GM21360 (cell line): ENCODE data around the gene COQ8A.
"Not testable (repeated sequence)": the region's sequence is repeated elsewhere in the genome, so short reads cannot be mapped to it uniquely, and the experiment has no call there.

Source experiments
- ATAC-seq: cut with Tn5 transposase; IDR thresholded peaks from one replicate; pipeline ENCODE4 v1.9.1; 2021; ENCODE audit warnings: mild to moderate bottlenecking, moderate library complexity; ENCODE audit not compliant: unreplicated experiment

COQ8A gene

DNA sequence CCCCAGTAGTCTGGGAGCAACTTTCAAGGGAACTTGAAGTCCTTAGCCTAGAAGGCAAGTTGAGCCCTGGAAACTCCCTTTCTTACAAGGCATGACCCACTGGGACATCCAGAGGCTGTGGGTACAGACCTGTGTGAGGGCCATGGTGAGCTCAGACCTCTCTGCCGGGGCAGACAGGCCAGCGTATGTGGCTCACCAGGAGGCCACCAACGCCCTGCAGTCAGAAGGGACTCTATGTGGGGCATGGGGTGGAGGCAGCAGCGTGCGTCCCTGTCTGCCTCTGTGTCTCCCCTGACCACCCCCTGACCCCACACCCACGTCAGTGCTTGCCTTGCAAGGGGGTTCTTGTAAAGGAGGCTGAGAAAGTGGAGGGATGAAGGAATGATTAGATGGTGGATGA is 10.8 kb downstream of the COQ8A start:
- ATAC-seq, result no peak

GRCh38 chr1:226951286-226952117 is 11.4 kb downstream of the COQ8A start:
- ATAC-seq, result no peak

DNA sequence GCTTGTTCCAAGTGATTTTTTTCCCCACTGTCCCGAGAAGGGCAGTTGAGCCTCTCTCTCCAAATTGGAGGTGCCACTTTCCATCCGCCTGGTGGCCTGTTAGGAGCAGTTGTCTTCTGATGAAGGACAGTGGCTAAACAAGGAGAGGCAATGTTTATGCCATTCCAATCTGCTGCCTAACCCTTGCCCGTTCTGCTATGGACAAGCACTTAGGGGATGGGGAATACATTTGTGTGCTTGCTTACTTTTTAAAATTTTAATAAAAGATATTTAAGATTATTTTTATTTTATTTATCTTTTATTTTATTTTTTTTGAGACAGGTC is 12.0 kb downstream of the COQ8A start:
- ATAC-seq, result no peak

DNA sequence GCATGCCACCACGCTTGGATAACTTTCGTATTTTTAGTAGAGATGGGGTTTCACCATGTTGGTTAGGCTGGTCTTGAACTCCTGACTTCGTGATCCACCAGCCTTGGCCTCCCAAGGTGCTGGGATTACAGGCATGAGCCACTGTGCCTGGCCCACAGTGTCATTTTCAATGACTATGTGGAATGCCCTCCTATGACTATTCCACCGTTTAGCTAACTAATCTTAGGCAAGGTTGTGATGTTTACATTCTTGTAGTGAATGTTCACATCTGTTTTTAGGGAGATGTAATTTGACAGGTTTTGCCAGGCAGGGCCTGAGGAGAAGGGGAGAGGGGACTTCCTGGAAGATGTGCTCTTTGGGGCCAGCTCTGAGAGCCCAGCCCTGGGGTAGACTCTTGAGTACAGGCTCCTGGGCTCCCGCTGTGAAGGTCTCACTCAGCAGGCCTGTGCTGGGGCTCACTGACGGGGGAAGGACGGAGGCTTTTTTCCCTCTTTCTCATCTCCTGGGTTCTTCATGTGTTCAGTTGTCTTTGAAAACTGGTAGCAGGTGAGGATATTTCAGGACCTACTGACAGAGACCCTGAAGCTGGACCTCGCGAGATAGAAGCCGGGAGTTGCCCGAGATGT is 13.2 kb downstream of the COQ8A start:
- ATAC-seq, result no peak

- no peak for ATAC-seq
These were observed 14.2 kb downstream of the COQ8A start for GRCh38 chr1:226954337-226954736.

DNA sequence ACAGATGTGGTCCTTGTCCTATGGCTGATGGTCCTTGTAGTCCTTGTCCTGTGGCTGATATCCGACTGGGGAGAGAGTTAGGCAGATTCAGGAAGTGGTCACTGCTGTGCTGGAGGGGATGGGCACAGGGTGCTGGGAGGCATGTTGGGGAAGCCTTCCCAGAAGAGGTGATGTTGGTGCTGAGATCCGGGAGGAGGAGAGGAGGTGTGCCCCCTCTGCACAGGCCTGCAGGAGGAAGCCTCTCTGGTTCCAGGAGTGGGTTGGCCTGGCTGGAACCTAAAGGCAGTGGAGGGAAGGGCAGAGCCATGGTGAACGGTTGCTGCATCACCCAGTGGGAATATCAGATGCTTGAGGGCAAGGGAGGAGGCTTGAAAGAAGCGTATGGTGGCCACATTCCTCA is 14.7 kb downstream of the COQ8A start:
- ATAC-seq, result no peak

DNA sequence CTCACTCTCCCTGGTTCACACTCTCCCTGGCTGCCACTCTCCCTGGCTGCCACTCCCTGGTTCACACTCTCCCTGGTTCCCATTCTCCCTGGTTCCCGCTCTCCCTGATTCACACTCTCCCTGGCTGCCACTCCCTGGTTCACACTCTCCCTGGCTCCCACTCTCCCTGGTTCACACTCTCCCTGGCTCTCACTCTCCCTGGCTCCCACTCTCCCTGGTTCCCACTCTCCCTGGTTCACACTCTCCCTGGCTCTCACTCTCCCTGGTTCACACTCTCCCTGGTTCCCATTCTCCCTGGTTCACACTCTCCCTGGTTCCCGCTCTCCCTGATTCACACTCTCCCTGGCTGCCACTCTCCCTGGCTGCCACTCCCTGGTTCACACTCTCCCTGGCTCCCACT is 15.8 kb downstream of the COQ8A start:
- ATAC-seq, result not testable (repeated sequence)

- ATAC-seq, result no peak
These were observed 17.0 kb downstream of the COQ8A start for GRCh38 chr1:226956942-226957713.

- ATAC-seq, result no peak
These were observed 17.6 kb downstream of the COQ8A start for GRCh38 chr1:226957714-226958113.

DNA sequence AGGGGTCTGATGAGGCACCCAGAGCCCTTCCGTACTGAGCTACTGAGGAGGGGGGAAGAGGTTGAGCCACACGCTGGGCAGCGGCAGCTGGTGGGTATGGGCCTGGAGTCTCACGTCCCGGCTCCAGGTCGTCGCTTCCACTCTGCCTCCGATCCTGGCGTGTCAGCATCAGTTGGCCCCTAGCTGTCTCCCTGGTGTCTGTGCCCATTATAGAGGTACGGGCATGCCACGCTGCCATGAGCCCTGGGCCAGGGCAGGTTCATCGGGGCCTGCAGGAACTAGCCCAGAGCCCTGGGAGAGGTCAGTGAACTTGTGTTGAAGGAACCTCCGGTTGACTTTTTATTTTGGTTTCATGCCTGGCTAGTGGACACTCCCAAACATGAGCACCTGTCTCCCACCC is 18.2 kb downstream of the COQ8A start:
- no peak for ATAC-seq

- ATAC-seq, result no peak
These were observed 20.2 kb downstream of the COQ8A start for GRCh38 chr1:226960256-226960655.

DNA sequence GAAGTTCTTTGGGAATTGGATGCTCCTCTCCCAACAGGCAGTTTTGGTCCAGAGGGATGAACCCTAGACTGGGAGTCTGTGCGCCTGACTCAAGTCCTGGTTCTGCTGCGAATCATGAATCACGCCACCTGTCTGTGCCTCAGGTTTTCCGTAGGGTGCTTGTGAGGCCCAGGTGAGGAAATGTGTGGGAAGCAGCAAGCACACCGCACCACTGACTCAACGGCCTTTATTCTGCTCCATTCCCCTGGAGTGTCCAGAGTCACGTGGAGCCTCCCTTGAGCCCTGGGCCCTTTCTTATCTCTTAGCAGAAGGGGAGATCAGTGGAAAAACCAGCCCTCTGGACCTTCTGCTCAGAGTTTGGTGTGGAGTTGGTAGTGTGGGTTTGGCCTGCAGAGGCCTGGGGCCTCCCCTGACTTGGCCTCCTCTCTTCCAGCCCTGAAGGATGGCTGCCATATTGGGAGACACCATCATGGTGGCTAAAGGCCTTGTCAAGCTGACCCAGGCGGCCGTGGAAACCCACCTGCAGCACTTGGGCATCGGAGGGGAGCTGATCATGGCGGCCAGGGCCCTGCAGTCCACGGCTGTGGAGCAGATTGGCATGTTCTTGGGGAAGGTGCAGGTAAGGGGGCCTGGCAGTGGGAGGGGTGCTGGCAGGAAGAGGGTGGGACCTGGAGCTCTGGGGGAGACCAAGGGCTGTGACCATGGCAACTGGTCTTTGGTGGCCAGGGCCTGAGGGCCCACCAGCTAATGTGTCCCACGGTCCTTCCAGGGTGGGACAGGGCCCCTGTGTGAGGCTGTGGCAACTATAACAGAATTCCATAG is 21.1 kb downstream of the COQ8A start:
- no peak for ATAC-seq

DNA sequence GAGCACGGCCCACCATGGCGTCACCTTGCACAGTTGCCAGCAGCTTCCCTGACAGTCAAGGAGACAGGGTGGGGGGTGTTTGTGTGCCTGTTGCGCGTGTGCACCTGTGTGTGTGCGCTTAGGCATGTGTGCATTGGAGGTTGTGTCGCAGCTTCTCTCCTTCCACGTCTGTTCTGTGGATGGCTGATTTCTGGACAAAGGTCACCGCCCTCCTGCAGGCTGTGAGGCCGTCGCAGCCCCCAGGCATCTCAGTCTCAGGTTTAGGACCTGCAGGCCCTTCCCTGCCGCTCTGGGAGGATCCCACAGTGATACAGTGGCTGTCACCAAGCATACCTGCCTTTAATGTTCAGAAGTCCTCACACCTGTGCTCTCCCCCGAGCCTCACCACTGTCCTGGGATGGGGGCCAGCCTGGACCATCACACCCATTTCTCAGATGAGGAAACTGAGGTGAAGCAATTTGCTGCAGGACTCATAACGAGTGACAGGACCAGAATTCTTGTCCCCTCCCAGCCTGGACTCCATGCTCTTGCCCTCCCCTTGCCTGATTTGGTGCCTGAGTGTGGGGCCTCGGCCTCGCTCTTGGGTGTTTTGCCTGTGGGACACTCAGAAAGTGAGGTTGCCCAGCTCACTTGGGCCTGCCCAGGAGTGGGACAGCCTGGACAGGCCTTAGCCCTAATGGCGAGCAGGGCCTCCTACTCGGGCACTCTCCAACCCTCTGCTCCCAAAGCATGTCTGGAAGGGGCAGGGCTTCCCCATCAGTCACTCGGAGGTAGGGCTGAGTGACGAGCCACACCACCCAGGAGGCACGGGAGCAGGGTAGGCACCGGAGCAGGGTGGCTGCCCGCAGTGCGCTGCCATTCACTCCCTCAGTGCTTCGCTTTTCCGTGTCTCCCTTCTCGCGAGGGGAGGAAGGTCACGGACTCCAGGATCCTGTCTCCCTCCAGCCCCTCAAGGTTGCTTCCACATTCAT is 22.6 kb downstream of the COQ8A start:
- no peak for ATAC-seq

GRCh38 chr1:226964068-226964425 is 24.0 kb downstream of the COQ8A start:
- ATAC-seq, result no peak

DNA sequence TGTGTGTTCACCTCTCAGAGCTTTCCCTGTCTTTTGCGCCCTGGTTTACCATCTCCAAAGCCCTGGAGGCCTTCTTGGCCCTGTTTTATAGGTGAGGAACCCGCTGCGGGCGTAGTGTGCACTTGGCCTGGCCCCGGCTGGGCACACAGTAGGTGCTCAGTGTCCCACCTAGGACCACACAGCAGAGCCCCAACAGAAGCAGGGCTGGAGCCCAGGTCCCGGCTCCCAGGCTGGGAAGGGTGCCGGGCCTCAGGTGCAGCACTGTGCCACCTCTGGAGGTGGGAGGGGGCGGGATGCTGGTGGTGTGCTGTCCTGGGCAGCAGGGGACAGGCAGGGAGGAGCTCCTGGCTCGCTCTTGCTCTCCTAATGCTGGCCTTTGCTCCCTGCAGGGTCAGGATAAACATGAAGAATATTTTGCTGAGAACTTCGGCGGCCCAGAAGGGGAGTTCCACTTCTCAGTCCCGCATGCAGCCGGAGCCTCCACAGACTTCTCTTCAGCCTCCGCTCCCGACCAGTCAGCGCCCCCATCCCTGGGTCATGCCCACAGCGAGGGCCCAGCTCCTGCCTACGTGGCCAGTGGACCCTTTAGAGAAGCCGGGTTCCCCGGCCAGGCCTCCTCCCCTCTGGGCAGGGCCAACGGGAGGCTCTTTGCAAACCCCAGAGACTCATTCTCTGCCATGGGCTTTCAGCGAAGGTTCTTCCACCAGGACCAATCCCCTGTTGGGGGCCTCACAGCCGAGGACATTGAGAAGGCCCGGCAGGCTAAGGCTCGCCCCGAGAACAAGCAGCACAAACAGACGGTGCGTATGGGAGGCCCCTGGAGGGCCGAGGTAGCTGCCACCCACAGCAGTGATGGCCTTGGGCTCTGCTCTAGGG is 24.8 kb downstream of the COQ8A start:
- ATAC-seq, result no peak

DNA sequence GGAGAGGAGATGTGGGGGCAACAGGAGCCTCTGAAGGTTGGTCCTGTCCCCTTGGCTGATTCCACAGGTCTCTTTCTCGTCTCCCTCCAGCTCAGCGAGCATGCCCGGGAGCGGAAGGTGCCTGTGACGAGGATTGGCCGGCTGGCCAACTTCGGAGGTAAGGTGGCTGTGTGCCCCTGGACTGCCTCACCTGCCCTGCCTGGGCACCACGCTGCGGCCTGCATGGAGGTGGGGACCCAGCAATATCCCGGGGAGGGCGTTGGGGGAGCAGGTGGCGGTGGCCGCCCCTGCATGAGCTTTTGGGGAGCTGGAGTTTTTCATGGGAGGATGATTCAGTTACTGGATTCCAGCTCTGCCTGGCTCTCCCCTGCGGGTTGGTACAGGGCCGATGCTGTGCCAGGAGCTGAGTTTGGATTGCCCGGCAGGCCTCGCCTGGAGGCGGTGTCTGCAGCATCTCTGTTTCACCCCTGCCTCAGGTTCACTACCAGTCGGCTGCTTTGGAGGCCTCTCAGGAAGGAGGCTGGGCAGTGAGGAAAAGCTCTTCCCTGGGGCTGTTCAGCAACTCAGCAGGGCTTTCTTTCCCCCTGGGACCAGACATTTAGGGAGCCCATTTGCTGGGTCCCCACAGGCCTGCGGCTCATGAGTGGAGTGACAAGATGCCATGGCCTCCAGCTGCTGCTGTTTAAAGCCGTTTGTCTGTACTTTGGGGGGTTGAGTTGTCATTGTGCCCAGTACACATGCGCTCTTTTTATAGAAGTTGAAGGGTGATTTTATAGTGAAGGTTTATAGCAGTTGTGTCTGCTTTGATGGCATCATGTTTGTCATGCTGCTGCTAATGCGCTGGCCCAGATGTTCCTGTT is 25.7 kb downstream of the COQ8A start:
- no peak for ATAC-seq

- no peak for ATAC-seq
These were observed 26.6 kb downstream of the COQ8A start for GRCh38 chr1:226966683-226967082.

DNA sequence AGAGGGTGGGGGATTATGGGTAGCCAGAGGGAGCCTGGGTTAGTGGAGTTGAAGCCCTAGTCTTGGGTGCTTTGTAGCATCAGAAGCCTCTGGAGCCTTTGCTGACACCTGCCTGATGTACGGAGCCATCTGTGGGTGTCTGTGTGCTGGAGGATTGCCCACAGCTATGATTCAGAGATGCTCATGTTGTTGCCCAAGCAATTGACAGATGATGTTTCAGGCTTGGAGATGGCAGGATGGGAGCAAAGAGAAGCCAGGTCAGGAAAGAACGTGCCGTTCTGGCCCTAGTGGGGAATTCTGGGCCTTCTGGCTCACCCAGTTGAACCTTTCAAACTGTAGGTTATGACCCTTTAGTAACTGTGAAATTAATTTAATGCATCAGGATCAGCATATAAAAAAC is 27.6 kb downstream of the COQ8A start:
- no peak for ATAC-seq
